HG02938 (cell line): ENCODE results near the gene LRRC73.

Experiments used
- ATAC-seq: cut with Tn5 transposase; IDR thresholded peaks from one replicate; pipeline ENCODE4 v1.9.1; 2021; ENCODE audit warnings: mild to moderate bottlenecking, moderate library complexity; ENCODE audit not compliant: unreplicated experiment

Gene LRRC73

DNA sequence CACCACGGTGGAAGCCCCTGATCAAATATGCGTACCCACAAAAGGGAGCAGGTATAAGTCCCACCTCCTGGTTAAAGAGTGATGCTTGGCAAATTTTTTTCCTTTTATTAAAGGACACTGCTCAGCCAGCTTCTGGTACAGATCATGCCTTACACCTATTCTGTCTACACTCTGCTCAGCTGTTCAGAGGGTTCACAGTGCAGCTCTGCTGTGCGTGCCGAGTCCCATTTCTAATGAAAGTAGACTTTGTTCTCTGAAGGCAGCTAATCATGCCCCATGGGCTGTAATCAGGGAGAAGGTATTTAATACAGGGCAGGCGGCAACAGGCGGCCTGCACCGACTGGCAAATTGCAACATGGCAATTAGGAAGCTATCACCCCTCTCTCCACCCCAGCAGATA, 16.3 kb downstream of the LRRC73 start:
- ATAC-seq: no peak

DNA sequence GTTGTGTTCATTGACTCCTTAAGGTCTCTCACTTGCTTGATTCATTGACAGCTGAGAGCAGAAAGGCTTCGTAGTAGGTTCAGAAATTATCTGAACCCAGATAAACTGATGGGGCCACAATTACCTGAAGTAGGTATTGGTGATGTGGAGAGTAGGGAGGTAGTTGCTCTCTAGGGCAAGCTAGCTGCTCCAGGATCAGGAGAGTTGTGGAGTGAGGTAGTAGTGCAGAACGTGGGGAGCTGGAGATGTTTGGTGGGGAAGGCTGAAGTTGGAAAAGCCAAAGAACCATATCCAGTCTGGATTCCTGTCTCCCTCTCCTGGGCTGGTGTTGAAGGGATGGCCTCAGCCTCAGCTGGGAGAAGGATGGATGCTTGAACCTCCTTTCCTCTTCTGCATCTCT, 16.9 kb downstream of the LRRC73 start:
- ATAC-seq: no peak

GRCh38 chr6:43492673-43493072, 17.5 kb downstream of the LRRC73 start:
- no peak for ATAC-seq

GRCh38 chr6:43491750-43492661, 18.1 kb downstream of the LRRC73 start:
- ATAC-seq: no peak

- ATAC-seq: no peak
Observed at GRCh38 chr6:43490523-43490939, 19.6 kb downstream of the LRRC73 start.

DNA sequence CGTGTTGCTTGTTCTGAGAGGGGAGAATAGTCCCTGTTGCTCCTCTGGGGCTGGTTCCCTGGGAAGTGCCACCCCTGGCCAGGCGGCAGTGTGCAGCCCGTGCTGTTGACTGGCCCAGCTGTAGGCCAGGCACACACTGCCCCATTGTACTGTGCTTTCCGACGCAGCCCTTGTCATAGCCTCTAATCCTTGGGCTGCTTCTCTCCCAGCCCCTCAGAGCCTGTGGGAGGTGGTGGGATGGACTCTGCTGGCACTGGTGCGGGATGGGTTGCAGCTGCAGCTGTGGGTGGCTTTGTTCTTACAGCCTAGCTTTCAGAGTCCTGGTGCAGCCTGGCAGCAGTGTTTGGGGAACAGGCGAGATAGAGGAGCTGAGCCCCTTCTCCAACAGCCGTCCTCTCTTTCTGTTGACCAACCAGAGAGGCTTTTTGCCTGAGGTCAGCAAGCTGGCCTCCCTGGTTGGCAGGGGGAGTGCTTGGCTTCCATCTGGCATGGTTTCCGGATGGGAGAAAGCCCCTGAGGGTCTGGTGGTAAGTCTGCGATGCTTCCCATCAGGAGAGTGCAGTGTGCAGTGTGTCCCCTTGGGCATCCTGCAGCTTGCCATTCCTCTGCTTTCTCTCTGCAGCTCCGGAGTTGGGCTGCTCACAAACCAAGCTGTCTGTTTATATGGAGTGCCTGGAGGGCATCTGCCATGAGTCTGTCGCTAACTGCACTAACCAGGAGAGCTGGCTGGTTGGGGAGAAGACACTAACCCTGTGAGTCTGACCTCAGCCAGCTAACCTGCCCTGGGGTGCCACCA, 20.7 kb downstream of the LRRC73 start:
- ATAC-seq: no peak

GRCh38 chr6:43488667-43489276, 21.4 kb downstream of the LRRC73 start:
- no peak for ATAC-seq

DNA sequence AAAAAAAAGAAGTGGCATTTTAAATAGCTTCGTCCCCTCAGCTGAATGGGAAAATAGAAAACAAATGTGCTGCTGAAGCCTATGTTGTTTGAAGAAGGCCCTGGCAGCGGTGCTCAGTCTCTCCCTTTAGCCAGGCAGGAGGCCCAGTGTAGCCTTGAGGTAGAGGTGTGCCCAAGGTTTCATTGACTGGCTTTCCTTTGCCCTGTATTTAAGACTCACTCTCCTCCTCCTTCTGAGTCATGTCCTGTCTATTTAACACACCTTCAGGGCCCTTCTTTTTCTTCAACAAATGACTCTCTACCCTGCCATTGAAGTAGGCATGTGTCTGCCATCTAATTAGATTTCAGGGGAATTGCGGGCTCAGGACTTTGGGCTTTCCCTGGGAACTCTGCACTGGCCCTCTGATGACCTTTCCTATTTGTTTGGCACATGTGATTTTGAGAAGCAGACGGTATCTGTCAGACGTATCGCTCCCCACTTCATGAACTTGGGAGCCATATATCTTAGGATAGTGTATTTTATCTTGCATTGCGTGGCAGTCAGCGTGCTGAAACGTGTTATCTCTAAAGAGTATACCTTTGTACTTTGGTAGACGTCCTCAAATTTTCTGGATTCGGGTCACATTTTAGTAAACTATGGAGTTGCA, 28.4 kb downstream of the LRRC73 start:
- no peak for ATAC-seq

GRCh38 chr6:43481075-43481474, 29.1 kb downstream of the LRRC73 start:
- no peak for ATAC-seq

GRCh38 chr6:43478008-43478372, 32.2 kb downstream of the LRRC73 start:
- ATAC-seq: peak; percentile 19

DNA sequence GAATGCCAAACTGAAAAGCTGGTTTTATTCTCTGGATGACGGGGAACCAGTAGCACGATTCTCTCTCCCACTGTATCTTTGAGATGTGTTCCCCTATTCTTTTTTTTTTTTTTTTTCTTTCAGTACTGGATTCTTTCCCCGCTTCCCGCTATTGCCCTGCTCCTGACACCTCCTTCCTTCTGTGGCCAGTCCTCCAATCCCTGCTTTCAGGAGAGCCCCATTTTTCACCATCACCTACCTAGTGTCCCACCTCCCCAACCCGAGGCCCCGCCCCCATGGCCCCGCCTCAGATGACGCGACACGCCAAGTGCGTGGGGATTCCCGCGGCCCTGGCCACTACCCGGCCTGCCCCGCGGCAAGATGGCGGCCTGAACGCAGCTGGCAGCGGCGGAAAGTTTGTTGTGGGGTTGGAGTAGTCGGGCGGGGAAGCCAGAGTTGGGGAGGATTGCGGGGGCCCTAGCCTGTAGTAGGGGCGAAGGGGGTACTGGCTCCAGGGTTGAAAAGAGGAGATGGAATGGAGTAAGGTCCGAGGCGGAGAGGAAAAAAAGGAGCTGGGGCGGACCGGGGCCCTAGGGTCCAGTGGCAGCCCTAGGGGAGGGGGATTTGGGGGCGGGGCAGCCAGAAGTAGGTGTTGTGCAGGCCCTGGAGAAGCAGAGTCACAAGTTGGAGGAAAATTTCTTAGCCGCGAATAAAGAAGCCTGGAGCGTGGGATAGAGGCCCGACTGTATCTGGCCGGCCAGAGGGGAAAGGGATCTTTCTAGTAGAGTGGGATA, 32.7 kb downstream of the LRRC73 start, which contains the start of gene TJAP1:
TJAP1 (plus strand) TSS at position 336 of the 773 bp plus-strand sequence. CDS start 21,432 bp downstream, outside the sequence.
- peak; percentile 78 for ATAC-seq

DNA sequence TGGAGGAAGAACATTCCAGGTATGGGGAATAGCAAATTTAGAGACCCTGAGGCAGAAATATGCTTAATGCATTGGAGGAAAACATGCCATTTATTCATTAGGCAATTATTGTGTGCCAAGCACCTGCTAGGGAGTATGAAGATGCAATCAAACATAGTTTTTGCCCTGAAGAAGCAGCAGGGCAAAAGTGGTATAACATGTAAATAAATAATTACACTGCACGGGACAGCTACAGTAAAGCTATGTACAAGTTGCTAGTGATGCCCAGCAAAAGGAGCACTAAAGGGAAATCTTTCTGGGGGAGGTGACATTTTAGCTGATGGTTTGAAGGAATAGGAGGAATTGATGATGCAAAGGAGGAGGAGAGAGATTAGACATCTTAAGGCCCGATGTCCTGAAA, 33.4 kb downstream of the LRRC73 start:
- ATAC-seq: no peak

DNA sequence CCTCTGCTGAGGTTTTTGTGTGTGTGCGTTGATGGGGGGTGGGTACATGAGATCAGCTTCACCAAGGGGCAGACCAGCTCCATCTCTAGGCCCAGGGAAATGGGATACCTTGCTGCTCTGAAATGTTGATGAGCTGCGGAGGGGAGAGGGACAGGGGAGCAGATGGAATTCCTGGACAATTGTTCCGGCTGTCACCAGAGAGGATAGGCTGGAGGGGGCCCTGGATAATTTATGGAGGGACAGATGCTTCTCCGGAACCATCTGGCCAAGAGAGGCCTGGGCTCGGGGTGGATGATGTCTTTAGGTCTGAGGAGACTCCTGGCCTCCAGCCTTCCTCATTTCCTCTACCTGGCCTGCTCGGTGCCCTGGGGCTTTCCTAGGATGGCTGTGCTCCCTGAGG, 34.6 kb downstream of the LRRC73 start:
- no peak for ATAC-seq

DNA sequence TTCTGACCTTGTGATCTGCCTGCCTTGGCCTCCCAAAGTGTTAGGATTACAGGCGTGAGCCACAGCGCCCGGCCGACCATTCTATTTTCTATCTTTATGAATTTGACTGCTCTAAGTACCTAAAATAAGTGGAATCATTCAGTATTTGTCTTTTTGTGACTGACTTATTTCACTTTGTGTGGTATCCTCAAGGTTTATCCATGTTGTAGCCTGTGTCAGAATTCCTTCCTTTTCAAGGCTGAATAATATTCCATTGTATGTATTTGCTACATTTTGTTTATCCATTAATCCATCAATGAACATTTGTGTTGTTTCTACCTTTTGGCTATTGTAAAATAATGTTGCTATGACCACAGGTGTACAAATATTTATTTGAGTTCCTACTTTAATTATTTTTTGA, 37.6 kb downstream of the LRRC73 start:
- no peak for ATAC-seq

DNA sequence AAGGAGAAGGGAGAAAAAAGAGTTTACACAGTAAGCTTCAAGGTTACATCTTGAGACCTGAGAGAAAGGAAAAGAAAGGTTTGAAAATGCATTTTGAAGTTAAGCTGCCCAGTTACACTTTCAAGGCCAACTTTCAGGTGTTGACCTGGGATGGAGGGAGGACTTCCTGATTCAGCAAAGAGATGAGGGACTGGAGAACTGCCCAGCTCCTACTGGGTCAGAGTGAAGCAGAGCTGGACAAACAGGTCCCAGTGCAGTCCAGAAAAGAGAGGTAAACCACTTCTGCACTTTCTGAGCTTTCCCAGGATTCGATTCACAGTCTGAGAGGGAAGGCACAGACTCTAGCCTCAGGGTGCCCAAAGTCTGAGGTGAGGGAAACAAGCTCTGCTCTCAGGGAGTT, 38.7 kb downstream of the LRRC73 start:
- no peak for ATAC-seq

- no peak for ATAC-seq
Observed at GRCh38 chr6:43469947-43470346, 40.2 kb downstream of the LRRC73 start.

- ATAC-seq: no peak
Observed at GRCh38 chr6:43468748-43469681, 41.1 kb downstream of the LRRC73 start.

DNA sequence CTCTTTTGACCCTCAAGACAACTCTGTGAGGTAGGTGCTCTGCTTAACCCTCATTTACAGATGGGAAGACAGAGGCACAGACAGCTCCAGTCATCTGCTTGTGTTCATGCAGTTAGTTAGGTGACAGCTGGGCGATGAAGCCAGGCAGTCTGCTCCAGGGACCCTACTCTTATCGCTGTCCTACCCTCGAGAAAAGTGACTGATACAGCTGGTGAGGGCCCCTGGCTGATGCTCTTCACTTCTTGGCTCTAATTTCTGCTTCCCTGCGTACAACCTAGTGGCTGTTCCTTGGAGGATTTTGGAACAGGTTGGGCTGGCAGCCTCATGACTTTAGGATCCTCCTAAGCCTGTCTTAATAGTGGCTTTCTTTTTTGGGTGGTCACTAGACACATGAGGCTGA, 41.9 kb downstream of the LRRC73 start:
- ATAC-seq: no peak

- no peak for ATAC-seq
Observed at GRCh38 chr6:43467752-43468151, 42.4 kb downstream of the LRRC73 start.
